Endothelial cell of umbilical vein (primary cell): ENCODE measurements around the gene SAGE1. TPM values are rescaled to one million over a fixed set of nuclear protein-coding genes. Genes with fewer than 3 reads are reported as not detected.

Experiments
- BruUV-seq: library from RNA; stranded (reverse); fragments of 400-500 nt; replicated peaks from 2 replicates; lab custom pipeline; 2021; lab: Mats Ljungman, UMichigan
- CTCF ChIA-PET: fragments of 300-600, 350-600 bp; sonication (Branson Sonifier 250); formaldehyde crosslinking; loops from one replicate; lab custom pipeline; 2021; ENCODE audit warnings: antibody characterized with exemption, inconsistent platforms; lab: Charles Lee
- POLR2A ChIA-PET: fragments of 300-600, 350-600 bp; sonication (Branson Sonifier 250); formaldehyde crosslinking; loops from one replicate; lab custom pipeline; 2021; ENCODE audit warnings: antibody characterized with exemption, inconsistent platforms; lab: Charles Lee
- DNase-seq: peaks from one replicate; pipeline ENCODE4 v3.0.0-alpha.2; 2011; ENCODE audit warnings: low read depth, low spot score
- FAIRE-seq: peaks from 2 replicates; lab custom pipeline; 2011; peaks lifted over from hg19 to GRCh38; lab: Jason Lieb, UNC
- H2AFZ ChIP-seq: 2 replicates; pipeline ENCODE4 v1.6.0; 2012; ENCODE audit warnings: low read depth, low read length, control low read depth, inconsistent platforms
- H3K27ac ChIP-seq: 2 replicates; pipeline ENCODE4 v1.5.1; 2011; ENCODE audit warnings: low read depth, mild to moderate bottlenecking, control low read depth, low read length, moderate library complexity; ENCODE audit not compliant: insufficient read depth
- H3K27me3 ChIP-seq, 2 experiments: 2 replicates each; pipeline versions ENCODE4 v1.6.0 to v1.6.1; 2011; ENCODE audit warnings: low read length in 2 of 2, mixed read lengths in 1 of 2; ENCODE audit not compliant: control insufficient read depth in 2 of 2, insufficient read depth in 2 of 2
- H3K36me3 ChIP-seq, 2 experiments: 2 replicates in 1 of 2; 3 replicates in 1 of 2; pipeline ENCODE4 v1.5.1; 2011; ENCODE audit warnings: low read length in 2 of 2, mild to moderate bottlenecking in 1 of 2, moderate library complexity in 1 of 2; ENCODE audit not compliant: control insufficient read depth in 2 of 2, insufficient read depth in 2 of 2; ENCODE audit errors: extremely low read depth in 1 of 2
- H3K4me1 ChIP-seq: 3 replicates; pipeline ENCODE4 v1.5.1; 2011; ENCODE audit warnings: mild to moderate bottlenecking, low read length; ENCODE audit not compliant: control insufficient read depth, insufficient read depth; ENCODE audit errors: extremely low read depth
- H3K4me2 ChIP-seq: 2 replicates; pipeline ENCODE4 v1.6.1; 2011; ENCODE audit warnings: low read length, control low read depth, mixed read lengths; ENCODE audit not compliant: insufficient read depth
- H3K4me3 ChIP-seq, 3 experiments: fragments of 200-600 bp in 1 of 3; sonication (generic), shearing (Covaris generic) in 1 of 3; replicated peaks in 1 of 3; 2 replicates each; pipeline ENCODE4 v1.5.1; 2011 to 2016; ENCODE audit warnings: control low read depth in 3 of 3, low read length in 3 of 3, mild to moderate bottlenecking in 2 of 3, inconsistent platforms in 1 of 3, low read depth in 1 of 3, moderate library complexity in 1 of 3; ENCODE audit not compliant: insufficient read depth in 1 of 3
- H3K79me2 ChIP-seq: 2 replicates; pipeline ENCODE4 v1.6.0; 2012; ENCODE audit warnings: low read length, inconsistent platforms; ENCODE audit not compliant: control insufficient read depth, insufficient read depth
- H3K9ac ChIP-seq: replicated peaks from 2 replicates; pipeline ENCODE3; 2011; ENCODE audit warnings: low read length, control low read depth; ENCODE audit not compliant: insufficient read depth; ENCODE audit errors: extremely low read depth
- H3K9me1 ChIP-seq: replicated peaks from 3 replicates; pipeline ENCODE4 v1.6.0; 2011; ENCODE audit warnings: mild to moderate bottlenecking, low read length; ENCODE audit not compliant: control insufficient read depth, insufficient read depth; ENCODE audit errors: extremely low read depth
- H3K9me3 ChIP-seq: replicated peaks from 2 replicates; pipeline ENCODE4 v1.5.1; 2012; ENCODE audit warnings: low read length, inconsistent platforms; ENCODE audit not compliant: control insufficient read depth, insufficient read depth
- H4K20me1 ChIP-seq: replicated peaks from 2 replicates; pipeline ENCODE3; 2011; ENCODE audit warnings: mild to moderate bottlenecking, low read length; ENCODE audit not compliant: control insufficient read depth, insufficient read depth; ENCODE audit errors: extremely low read depth
- EZH2 ChIP-seq: IDR thresholded peaks from 2 replicates; pipeline ENCODE4 v1.6.1; 2012; ENCODE audit warnings: borderline replicate concordance, low read depth, mild to moderate bottlenecking, moderate library complexity, low read length, inconsistent platforms; ENCODE audit not compliant: severe bottlenecking
- FOS ChIP-seq: IDR thresholded peaks from 2 replicates; pipeline ENCODE4 v1.6.1; 2011; ENCODE audit warnings: mild to moderate bottlenecking, low read length, moderate library complexity, borderline replicate concordance; ENCODE audit not compliant: insufficient read depth
- GATA2 ChIP-seq: IDR thresholded peaks from 2 replicates; pipeline ENCODE4 v1.7.0; 2011; ENCODE audit warnings: low read depth, mild to moderate bottlenecking, moderate library complexity, mixed read lengths, low read length; ENCODE audit not compliant: insufficient read length, insufficient read depth
- JUN ChIP-seq: IDR thresholded peaks from 2 replicates; pipeline ENCODE4 v1.6.1; 2011; ENCODE audit warnings: borderline replicate concordance, low read depth; ENCODE audit not compliant: insufficient read length, insufficient read depth
- MAX ChIP-seq: IDR thresholded peaks from 2 replicates; pipeline ENCODE4 v1.6.1; 2011; ENCODE audit not compliant: insufficient read depth, insufficient read length
- MYC ChIP-seq: IDR thresholded peaks from one replicate; pipeline ENCODE4 v1.6.1; 2011; ENCODE audit warnings: mild to moderate bottlenecking, low read depth, low read length
- POLR2A ChIP-seq: IDR thresholded peaks from 2 replicates; pipeline ENCODE4 v1.6.1; 2012; ENCODE audit warnings: low read depth, mild to moderate bottlenecking, control low read depth, low read length
- POLR2AphosphoS5 ChIP-seq: IDR thresholded peaks from 2 replicates; pipeline ENCODE4 v1.6.1; 2012; ENCODE audit warnings: low read depth, mild to moderate bottlenecking, control low read depth, low read length, moderate library complexity; ENCODE audit not compliant: insufficient read depth
- dilution Hi-C: fragments of 300-500 bp; cut with MboI; formaldehyde crosslinking; loops from one replicate; pipeline ENCODE4 v1.15.0; 2019; ENCODE audit warnings: low sequenced_read_pairs; ENCODE audit not compliant: extremely low pct_ligation_motif_present
- intact Hi-C: fragments of 100-400 bp; cut with micrococcal nuclease; formaldehyde crosslinking; loops from one replicate; pipeline ENCODE4 v1.10.0; 2022
- polyA plus RNA-seq, 4 experiments: library from polyadenylated mRNA; depleted of rRNA in 3 of 4; stranded (reverse) in 3 of 4; unstranded in 1 of 4; fragments of >200 nt; gene quantifications; 2 replicates each; pipeline versions ENCODE4 v1.2.1 to v1.2.3, GENCODE V29; 2011 to 2012; ENCODE audit warnings: missing spikeins in 1 of 4
- total RNA-seq: library from RNA; stranded (reverse); gene quantifications from 2 replicates; pipeline ENCODE4 v1.2.3, GENCODE V29; 2021
- TF ChIP-seq, protein P1 (sequence below), 2 donors: IDR thresholded peaks; 1 replicate in 1 of 2; 2 replicates in 1 of 2; pipeline ENCODE4 v1.5.1; 2011; ENCODE audit warnings: low read length in 2 of 2, mild to moderate bottlenecking in 2 of 2, moderate library complexity in 2 of 2, control low read depth in 1 of 2, inconsistent platforms in 1 of 2, low read depth in 1 of 2; ENCODE audit not compliant: insufficient read depth in 1 of 2; ENCODE audit errors: extremely low read depth in 1 of 2

The SAGE1 gene
- total and polyA plus RNA-seq, 2 donors (not counting 3 experiments of a cell fraction or from before 2014, with no cell fraction given), result not detected

- BruUV-seq, result no TSS peak
Measured at GRCh38 chrX:135910251-135910650, 16.7 kb downstream of the SAGE1 start.

More at GRCh38 chrX:135910251-135910650, 16.7 kb downstream of the SAGE1 start:
- Histone ChIP-seq H3K36me3 (no peaks in the 10 kb centered on the region), H3K9ac (no peak overlapping the region), H3K79me2 (no peaks in the 10 kb centered on the region), H3K4me2 (no peak overlapping the region), H4K20me1 (no peaks in the 10 kb centered on the region), H3K9me1 (no peaks in the 10 kb centered on the region), H2AFZ (no peak overlapping the region), H3K4me1 (no peaks in the 10 kb centered on the region), H3K27me3 (no peaks in the 10 kb centered on the region), H3K9me3 (no peaks in the 10 kb centered on the region), H3K4me3 (no peak overlapping the region), H3K27ac (no peak overlapping the region)
- DNase-seq (no peak), FAIRE-seq (no peak)
- TF ChIP-seq MAX (no peak), MYC (no peak), JUN (no peak), POLR2AphosphoS5 (no peak), POLR2A (no peak), FOS (no peak), GATA2 (no peak), EZH2 (no peak)
- TF ChIP-seq, protein P1, sequence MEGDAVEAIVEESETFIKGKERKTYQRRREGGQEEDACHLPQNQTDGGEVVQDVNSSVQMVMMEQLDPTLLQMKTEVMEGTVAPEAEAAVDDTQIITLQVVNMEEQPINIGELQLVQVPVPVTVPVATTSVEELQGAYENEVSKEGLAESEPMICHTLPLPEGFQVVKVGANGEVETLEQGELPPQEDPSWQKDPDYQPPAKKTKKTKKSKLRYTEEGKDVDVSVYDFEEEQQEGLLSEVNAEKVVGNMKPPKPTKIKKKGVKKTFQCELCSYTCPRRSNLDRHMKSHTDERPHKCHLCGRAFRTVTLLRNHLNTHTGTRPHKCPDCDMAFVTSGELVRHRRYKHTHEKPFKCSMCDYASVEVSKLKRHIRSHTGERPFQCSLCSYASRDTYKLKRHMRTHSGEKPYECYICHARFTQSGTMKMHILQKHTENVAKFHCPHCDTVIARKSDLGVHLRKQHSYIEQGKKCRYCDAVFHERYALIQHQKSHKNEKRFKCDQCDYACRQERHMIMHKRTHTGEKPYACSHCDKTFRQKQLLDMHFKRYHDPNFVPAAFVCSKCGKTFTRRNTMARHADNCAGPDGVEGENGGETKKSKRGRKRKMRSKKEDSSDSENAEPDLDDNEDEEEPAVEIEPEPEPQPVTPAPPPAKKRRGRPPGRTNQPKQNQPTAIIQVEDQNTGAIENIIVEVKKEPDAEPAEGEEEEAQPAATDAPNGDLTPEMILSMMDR (IDR thresholded peaks at IDR 0.05; ENCODE audit: extremely low read depth in 1 of 2, insufficient read depth in 1 of 2, low read depth in 1 of 2, low read length in 2 of 2), result no peak
- intact Hi-C loops, result no loop called here
- ChIA-PET CTCF (no interaction called here), POLR2A (no interaction called here)
- dilution Hi-C loops, result no loop called here
